ENCODE data around the gene GALNT10.
"Not testable (repeated sequence)": the region's sequence is repeated elsewhere in the genome, so short reads cannot be mapped to it uniquely, and the experiment has no call there.

GALNT10 gene

DNA sequence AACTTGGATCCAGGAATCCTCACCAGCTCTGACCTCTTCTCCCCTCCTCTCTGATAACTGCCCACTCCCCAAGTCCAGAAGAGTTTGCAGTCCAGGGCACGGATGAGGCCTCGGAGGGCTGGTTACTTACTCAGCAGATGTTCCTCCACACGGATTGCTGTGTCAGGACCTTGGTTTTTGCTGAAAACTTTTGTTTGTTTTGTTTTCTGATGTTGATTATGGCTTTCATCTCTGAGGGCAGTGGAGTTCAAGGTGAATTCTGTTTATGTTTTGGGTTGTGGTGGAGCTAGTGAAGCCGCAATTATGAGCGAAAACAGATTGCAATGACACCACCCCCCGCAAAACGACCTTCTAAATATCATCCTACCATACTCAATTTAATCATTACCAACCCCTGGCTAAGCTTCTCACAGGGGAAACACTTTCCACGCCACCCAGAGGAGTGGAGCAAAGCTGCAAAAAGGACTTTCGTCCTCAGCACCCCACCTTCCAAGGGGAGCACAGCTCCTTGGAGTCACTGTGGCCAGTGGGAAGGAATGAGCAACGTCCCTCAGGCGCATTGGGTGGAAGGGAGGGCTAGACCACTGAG lies 162.5 kb downstream of the GALNT10 start:
- DNase-seq (ENCODE audit: low read depth in 2 of 2): no peak

DNA sequence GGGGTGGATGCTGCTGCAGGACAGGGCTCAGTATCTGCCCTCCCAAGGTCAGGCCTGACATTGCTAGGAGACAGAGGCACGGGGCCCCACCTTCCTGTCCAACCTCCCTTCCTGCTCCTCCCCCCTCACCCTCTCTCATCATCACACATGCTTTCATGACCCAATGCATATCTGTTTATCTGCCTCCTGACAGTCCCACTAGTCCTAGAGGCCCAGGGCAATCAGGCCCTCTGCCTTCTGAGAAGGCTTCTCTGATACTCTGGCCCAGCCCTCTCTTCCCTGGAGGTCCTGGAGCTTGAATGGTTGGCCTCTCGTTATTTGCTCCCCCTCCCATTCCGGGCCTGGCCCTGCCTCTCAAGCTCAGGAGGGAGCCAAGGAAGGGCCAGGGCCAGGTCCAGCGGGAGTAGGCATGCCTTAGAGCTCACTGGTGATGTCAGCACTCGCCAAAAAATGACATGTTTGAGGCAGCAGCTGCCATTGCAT lies 164.6 kb downstream of the GALNT10 start:
- no peak for DNase-seq (ENCODE audit: low read depth in 2 of 2)

DNA sequence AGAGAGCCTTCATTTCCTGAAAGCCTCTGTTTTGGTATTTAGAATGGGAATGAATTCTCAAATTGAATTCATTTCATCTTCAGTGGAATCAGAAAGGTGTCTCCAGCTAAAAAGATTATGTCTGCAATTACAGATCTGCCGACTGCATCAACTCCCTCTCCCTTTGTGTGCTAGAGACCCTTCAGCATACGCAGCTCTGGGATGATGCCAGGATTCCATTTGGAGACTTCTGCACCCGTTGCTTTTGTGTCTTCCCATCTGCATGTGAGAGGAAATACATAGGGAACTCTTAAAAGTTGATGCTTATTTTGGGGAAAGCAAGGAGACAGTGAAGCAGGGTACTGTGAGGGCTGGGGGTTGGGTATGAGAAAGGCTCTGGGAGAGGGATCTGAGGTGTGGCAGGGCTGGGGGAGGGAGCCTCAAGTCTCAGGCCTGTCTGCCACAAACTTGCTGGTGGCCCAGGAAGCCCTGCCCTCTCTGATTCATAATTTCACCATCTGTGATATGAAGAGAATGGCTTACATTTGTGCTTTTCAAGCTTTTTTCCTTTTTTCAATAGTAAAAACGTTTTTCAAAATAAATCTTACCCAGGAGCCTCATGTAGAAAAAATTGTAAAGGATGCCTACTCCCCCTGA lies 165.6 kb downstream of the GALNT10 start:
- no peak for DNase-seq (ENCODE audit: low read depth in 2 of 2)

DNA sequence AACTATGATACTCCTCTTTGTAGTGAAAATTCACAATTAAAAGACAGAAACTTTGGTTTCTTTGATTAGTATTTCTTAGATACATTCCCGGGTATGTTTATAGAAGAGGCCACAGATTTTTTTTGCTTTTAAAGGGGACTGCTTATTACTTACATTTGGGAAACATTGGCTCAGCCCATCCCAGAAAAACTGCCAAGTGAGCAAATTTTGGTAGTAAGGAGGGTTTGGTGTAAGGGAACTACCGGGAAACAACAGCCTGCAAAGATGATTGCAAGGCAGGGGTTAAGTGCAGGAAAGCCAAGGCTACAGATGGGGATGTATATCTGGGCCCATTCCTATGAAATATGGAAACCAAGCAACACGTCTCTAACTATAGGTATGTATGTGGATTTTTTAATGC lies 166.4 kb downstream of the GALNT10 start:
- no peak for DNase-seq (ENCODE audit: low read depth in 2 of 2)

DNA sequence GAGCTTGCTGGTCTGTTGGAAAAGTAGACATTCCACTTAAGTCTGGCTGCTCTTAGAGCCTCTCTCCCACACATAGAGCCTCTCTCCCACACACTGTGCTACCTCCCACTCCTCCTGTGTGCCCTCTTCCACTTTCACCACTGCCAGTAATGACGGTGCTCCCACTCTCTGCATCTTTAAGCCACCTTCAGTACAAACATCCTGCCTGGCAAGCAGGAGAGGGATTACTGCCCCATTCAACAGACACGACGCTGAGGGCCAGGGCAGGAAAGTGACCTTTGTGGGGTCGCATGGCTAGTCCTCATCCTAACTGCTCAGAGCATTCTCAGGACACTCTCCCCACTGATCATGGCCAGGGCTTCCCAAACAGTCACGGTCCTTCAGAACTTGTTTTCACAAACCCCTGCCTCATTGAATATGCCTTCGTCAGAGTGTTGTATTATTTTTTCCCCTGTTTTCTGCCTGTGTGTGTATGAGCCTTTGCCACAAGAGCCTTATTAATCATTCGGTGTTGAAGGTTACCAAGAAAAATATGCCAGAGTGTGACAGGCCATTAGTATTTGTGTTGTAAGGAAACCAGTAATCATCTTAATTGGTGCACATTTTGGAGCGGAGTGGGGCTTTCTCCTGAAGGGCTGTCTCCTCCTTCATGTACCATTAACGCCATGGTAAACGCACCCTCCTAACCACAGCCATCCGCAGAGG lies 168.1 kb downstream of the GALNT10 start:
- DNase-seq (ENCODE audit: low read depth in 2 of 2): no peak

DNA sequence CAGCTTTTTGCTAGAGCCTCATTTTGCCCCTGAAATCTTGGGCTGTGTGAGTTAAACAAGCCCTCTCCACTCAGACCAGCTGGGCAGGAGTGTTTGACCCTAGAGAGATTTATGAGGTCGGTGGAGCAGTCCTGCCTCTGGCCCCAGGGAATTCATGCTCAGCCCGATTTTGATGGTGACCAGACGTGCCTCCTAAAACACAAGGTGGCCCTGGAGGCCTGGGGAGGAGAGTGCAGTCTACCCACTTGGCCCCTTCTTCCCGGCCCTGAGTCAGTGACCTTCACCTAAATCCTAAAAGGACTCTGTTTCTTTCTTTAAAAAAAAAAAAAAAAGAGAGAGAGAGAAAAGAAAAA lies 168.7 kb downstream of the GALNT10 start:
- no peak for DNase-seq (ENCODE audit: low read depth in 2 of 2)

DNA sequence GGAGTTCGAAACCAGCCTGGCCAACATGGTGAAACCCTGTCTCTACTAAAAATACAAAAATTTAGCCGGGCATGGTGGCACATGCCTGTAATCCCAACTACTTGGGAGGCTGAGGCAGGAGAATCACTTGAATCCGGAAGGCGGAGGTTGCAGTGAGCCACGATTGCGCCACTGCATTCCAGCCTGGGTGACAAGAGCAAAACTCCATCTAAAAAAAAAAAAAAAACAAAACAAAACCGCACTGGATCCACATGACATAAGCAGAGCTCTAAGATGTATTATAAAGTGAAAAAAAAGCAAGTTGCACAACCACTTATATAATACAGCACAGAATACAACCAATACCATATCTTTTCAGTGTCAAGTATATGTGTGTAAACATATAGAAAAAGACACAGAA lies 169.7 kb downstream of the GALNT10 start:
- not testable (repeated sequence) for DNase-seq (ENCODE audit: low read depth in 2 of 2)

DNA sequence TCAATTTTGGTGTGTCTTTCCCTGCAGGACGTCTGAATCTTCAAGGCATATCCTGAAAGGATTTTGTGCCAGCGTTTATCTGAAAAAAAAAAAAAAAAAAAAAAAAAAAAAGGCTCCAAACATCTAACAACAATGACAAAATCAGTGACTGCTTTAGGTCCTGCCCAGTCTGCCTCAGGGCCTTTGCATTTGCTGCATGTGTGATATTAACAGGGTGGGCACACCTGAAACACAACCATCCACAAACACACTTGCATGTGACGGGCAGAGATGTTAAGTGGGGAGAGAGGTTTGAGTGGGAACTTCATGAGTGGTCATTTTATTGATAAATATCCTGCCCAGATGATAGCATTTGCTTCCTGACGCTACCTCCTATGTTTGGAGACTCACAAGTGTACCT lies 172.9 kb downstream of the GALNT10 start:
- no peak for DNase-seq (ENCODE audit: low read depth in 2 of 2)

DNA sequence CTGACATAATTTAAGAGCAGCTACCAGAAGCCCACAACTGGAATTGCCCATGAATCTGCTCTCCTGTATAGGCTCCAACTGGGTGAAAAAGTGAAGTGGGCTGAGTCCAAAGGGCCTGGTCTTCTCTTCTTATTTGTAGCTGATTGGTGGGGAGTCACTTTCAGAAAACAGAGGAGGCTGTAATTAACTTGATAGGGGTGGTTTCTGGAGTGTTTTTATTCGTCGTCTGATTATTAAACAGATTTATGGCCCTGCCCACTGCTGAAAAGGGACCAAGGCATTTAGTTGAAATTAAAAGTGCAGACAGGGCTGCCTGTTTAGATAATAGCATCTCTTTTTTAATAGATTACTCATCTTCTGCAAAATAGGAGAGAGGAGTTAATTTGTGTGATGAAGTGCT lies 174.2 kb downstream of the GALNT10 start:
- DNase-seq (ENCODE audit: low read depth in 2 of 2): no peak

DNA sequence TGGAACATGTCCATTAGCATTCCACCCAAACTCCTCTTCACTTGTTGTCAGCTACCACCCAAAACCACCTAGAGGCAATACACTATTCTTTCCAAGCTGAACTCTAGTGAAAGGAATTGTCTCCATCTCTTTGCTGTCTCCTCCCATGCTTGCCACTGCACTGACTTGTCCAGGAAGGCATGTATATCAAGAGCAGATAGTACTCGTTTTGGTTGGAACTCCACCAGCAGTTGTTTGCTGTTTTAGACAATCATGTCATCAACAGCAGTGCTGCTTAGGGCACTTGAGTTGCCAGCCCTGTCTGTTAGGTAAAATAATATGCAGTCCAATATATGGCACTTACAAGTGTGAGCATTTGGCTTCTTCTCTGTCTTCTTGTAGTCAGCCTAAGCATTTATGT lies 175.3 kb downstream of the GALNT10 start:
- DNase-seq (ENCODE audit: low read depth in 2 of 2): no peak

DNA sequence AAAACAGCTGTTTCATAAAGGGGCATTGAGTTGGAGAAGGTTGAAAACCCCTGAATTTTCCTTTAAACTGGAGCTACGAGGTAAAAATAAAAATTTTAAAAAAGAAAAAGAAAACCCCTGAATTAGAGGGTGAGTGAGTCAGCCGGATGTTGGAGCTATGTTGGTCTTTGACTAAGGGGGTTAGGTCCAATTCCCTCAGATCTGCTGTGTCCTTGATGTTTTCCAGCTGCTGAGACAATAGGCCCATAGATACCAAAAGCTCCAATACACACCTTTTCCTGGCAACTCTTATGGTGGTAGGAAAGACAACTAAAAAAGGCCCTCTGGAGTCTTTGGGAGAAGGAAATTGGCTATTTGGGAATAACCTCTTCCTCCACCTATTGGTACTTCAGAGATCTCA lies 175.8 kb downstream of the GALNT10 start:
- no peak for DNase-seq (ENCODE audit: low read depth in 2 of 2)

DNA sequence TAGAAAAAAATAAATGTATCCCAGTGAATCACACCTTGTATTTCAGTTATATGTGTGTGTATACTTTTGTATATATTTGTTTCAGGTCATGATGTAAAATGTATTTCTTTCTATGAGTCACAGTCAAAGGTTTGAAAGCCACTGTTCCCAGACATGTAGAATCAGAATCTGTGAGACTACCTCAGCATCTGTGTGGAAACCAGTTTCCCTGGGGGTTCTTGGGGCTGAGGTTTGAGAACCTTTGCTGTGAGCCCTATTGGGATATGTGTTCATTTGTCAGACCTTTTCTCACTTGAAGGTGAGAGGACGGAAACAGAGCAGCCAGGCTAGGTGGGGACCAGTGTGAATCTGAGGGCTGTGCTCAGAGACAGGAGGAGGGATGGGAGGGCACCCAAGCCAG lies 176.6 kb downstream of the GALNT10 start:
- DNase-seq (ENCODE audit: low read depth in 2 of 2): no peak

DNA sequence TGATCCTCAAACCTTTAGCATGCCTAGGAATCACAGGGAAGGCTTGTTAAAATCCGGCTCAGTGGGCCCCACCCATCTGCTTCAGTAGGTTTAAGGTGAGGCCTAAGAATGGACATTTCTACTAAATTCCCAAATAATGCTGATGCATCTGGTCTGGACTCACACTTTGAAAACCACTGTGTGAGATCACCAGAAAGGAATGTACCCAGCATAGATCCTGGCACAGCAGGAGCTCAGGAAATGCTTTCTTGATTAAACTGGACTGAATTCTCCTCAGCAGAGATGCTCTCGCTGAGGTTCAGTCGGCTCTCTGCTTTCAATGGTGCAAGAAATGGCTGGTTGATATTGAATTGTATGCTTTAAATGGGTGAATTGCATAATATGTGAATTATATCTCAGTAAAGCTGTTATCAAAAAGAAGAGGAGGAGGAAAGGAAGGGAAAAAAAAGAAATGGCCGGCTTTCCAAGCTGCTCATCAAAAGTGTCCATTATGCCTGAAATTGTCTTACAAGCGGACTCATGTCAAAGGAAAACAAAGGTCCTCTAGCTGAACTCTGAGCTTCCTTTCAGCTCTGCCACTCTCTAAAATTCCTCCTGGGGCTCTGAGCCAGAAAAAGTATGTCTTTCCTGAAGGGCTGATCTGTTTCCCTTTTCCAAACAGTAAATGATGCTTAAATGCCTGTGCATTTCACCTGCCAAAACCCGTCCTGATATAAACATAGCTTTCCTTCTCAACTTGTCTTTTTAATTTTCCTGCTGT lies 177.7 kb downstream of the GALNT10 start:
- DNase-seq (ENCODE audit: low read depth in 2 of 2): no peak

DNA sequence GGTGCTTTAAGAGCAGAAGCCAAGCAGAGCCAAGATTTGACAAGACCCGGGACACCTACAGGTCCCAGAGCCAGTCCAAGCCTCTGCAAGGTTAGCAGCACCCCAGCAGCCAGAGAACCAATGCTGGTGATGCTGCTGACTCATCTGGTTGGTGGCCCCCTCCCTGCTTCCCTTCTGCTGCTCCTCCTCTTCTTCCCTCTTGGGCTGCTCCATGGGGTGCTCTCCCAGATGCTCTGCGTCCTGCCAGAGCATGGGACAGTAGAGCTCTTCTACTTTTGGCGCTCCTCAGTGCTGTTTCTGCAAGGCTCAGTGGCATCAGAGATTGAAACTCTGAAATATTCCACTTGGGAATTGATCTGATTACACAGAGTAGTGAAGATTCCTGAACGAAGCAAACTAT lies 179.1 kb downstream of the GALNT10 start:
- no peak for DNase-seq (ENCODE audit: low read depth in 2 of 2)

DNA sequence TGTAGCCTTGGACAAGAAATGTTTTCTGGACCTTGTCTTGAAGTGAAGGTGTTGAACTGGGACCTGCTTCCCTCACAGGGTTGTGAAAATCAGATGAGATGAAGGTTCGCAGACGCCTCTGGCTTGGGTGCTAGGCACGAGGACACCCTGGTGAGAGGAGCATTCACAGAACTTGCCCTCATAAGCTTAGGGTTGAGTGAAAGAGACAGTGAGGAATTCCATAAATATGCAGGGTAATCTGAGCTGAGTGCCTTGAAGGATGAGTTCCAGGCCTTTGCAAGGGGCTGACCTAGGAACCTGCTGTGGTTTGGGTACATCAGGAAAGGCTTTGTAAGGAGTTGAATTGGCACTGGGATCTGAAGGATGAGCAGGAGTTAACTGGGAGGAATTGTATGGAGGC lies 179.6 kb downstream of the GALNT10 start:
- DNase-seq (ENCODE audit: low read depth in 2 of 2): no peak

DNA sequence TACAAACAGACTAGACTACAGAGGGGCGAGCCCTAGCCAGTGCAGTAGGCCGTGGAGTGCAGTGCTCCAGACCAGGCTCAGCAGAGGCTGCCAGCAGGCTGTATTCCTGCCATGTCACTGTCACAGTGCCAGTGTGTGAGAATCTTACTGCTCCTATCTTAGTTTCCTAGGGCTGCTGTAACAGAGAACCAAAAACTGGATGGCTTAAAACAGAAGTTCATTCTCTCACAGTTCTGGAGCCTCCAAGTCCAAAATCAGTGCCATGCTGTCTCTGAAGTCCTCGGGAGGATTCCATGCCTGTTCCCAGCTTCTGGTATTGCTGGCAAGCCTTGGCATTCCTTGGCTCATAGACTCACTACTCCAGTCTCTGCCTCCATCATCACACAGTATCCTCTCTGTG lies 180.3 kb downstream of the GALNT10 start:
- no peak for DNase-seq (ENCODE audit: low read depth in 2 of 2)

DNA sequence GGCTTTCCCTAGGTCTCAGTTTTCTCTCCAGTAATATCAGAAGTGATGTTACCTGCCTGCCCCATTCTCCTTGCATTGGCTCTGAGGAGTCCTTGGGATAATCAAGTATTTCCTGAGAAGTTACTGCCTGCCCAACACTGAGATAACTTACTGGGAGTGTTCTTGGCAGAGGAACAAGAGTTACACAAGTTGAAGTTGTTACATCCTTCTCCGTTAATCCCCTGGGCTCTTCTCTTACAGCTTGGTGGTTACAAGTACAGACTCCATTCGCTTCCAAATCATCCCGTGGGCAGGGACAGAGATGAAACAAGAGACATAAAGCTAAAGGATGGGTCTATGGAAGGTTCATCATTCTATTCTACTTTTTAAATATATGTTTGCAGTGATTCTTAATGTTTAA lies 181.2 kb downstream of the GALNT10 start:
- DNase-seq (ENCODE audit: low read depth in 2 of 2): no peak

DNA sequence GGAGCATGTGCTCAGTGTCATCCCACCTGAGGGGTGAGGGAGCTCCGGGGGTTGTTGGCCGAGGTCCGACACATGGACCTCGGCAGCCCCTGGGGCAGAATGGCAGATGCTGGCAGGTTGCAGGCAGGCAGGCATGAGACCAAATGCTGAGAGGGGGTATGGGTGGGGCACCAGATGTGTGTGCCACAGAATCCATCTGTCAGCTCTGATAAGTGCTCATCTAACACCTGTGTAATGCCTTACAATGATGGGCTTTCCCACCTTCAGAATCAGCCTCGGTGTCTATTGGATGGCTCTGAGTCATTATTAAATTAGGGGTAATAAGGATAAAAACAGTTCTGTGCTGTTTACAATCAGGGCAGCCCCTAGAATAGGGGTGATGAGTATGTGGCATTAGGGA lies 182.1 kb downstream of the GALNT10 start:
- DNase-seq (ENCODE audit: low read depth in 2 of 2): no peak

DNA sequence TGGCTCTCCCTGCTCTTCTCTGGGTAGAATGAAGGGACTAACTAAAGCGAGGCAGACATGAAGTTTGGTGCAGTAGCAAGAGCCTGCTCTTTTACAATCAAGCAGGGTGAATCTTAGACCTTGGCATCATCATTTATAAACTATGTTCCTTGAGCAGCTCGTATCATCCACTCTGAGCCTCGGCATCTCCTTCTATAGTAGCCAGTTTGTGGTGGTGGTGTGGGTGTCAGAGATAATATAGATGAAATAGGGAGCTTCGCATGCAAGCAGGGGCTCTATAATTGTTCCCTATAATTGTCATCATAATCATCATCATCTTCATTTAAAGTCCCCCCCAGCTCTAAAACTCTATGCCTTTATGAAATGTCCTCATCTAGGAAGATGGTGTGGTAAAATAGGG lies 182.8 kb downstream of the GALNT10 start:
- no peak for DNase-seq (ENCODE audit: low read depth in 2 of 2)

DNA sequence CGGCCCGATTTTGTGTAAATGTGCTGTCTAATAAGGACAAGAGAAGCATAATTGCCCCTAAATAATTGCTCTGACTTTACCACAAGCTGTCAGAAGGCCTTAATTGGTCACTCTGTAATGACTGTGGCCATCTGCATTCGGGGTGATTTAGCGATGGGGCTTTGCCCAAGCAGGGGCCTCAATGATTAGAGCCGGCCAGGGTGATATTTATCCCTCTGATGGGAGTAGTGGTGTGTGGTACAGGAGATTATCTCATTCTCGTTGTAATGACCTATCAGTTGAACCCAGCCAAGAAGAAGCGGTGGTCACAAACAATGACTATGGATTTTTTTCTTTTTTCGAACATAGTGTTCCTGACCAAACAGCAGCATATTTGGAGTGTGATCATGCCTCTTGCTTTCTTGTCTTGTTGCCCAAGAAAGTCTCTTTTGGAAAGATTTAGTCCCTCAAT lies 183.2 kb downstream of the GALNT10 start:
- no peak for DNase-seq (ENCODE audit: low read depth in 2 of 2)

DNA sequence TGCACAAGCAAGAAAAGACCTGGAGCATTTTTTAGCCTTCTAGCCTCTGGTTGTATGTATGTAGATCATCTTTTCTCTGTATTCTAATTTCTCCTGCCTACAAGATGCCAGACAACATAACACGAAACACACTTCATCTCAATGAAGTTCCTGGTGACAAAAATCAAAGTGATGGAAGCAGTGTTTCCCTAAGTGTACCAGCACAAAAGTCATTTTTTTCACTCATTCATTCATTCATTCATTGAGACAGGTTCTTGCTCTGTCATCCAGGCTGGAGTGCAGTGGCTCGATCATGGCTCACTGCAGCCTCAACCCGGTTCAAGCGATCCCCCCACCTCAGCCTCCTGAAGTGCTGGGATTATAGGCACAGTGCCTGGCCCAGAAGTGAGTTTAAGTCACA lies 183.7 kb downstream of the GALNT10 start:
- DNase-seq (ENCODE audit: low read depth in 2 of 2): no peak

DNA sequence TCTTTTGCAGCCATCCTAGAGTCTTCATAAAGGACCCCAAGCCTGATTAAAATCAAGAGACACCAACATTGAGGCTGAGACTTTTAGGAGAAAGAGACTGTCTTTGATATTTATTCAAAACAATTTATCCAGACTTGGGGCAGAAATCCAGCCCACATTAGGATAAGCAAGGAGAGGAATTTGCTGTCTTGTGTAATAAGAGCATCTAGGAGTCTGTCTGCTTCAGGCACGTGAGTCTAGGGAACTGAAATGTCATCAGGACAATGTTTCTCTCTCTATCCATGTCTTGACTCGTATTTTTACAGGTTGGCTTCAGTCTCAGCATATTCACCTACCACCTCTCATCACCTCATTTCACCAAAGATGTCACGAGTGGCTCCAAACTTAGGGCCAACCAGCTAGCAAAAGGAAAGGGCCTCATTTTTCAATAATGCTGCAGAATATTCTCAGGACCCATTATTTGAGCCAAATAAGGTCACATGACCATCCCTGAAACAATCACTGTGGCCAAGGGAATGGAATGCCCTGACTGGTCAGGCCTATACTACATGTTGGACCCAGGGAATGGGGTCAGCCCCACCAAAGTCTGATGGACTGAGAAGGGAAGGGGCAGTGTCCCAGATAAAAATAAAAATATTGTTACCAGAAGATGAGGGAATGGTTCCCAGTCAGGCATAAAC lies 184.9 kb downstream of the GALNT10 start:
- DNase-seq (ENCODE audit: low read depth in 2 of 2): no peak

Measured in stimulated activated CD8-positive, alpha-beta memory T cell treated with anti-CD3 and anti-CD28 coated beads, Interleukin-2, amount 100 ng/mL, for 1 hour (primary cell).